Activated CD4-positive, alpha-beta T cell treated with anti-CD3 and anti-CD28 coated beads for 1 hour (primary cell): ENCODE measurements around the gene NNMT.

ENCODE experiments used
- DNase-seq: peaks from one replicate; pipeline ENCODE4 v3.0.0-alpha.2; 2020

Gene NNMT

DNA sequence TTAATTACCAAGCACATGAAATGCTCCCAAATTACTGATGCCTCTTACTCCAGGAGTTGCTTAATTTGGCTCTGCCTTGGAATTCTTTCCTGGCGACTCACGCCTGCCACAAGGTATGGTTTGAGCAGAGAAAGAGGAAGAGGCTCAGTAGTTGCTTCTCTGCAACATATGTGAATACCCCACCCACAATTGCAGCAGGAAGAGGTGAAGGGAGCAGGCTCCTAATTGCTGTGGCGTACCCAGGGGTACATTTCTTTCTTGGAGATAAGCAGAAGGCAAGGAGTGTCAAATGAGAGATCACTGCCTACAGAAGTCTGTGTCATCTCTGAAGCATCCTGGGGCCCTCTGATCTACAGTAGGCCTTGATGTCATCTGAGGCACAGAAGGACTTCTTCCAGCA is 10.6 kb upstream of the NNMT start:
- no peak for DNase-seq

GRCh38 chr11:114286229-114286628 is 10.0 kb upstream of the NNMT start:
- DNase-seq: no peak

- DNase-seq: no peak
Measured at GRCh38 chr11:114287154-114287553, 9.0 kb upstream of the NNMT start.

- DNase-seq: no peak
Measured at GRCh38 chr11:114288136-114288535, 8.1 kb upstream of the NNMT start.

GRCh38 chr11:114289779-114290178 is 6.4 kb upstream of the NNMT start:
- no peak for DNase-seq

DNA sequence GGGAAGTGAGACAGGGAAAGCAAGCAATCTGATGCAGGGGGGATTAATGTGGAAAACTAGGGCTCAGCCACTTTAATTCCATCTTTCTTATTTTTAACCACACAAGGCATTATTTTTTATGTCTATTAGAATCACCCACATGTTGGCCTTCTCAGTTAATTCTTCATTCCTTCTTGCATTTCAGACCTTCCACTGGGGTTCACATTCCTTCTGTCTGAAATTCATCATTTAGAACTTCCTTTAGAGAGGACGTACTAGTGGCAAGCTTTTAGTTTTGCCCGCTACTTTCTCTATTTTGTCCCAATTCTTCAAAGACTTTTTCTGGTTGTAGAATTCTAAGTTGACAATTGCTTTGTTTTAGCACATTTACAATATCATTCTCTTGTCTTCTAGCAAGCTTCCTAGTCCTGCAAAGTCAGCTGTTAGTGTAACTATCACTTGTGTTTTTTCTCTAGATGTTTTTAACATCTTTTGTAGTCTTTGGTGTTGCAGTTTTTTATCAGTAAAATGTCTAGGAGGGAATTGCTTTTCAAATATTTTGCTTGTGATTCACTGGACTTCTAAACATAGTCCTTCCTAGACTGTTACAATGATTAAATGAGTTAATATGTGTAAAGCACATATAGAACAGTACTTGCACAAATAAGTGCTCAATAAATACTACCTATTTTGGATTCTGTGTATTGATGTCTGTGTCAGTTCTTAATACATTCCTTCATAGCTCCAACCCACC is 5.5 kb upstream of the NNMT start:
- no peak for DNase-seq

- no peak for DNase-seq
Measured at GRCh38 chr11:114291381-114291780, 4.8 kb upstream of the NNMT start.

GRCh38 chr11:114291842-114292680 is 4.1 kb upstream of the NNMT start:
- no peak for DNase-seq

DNA sequence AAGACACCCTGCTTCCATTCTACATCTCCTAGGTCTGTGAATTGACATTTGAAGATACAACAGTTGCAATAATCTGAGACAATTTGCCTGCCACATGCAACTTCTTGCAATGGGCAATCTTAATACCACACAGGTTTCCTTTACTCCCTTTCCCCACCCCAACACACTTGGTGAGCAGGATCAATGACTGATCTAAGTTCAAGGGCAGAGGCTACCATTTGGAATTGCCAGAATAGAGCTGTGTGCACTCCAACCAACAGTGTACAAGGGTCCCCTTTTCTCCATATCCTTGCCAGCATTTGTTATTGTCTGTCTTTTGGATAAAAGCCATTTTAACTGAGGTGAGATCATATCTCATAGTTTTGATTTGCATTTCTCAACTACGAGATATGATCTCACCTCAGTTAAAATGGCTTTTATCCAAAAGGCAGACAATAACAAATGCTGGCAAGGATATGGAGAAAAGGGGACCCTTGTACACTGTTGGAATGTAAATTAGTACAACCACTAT is 2.9 kb upstream of the NNMT start:
- no peak for DNase-seq

- no peak for DNase-seq
Measured at GRCh38 chr11:114296605-114297372, 590 bp downstream of the NNMT start.

DNA sequence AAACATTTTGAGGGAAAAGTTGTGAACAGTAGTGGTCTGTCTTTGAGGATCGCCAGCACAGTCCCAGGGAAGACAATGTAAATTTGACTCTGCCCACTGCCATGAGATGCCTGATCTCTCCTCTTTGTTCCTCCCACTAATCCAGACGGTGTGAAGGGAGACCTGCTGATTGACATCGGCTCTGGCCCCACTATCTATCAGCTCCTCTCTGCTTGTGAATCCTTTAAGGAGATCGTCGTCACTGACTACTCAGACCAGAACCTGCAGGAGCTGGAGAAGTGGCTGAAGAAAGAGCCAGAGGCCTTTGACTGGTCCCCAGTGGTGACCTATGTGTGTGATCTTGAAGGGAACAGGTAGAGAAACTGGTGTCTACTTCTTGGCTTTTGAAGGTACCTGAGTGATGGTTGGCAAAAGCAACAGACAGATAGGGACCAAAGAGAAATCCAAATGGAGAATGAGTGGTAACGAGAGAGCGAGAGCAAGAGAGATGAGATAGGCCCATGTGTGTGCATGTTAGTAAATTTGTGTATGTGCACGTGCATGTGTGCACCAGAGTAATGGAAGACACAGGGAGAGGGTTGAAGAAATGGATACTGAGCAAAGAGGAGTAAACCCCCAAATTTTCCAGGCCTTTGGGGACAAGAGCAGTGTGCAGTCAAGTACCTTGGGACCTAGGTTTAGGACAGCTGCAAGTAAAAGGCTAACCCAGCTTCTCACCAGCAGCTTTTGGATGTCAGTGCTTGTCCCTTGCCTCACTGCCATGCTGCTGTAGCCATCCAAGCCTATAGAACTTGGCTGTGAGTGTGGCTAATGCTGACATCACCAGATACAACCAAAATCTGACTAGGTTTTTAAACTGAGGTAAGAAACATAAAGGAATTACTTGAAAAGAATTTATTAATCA is 1.9 kb downstream of the NNMT start:
- no peak for DNase-seq

DNA sequence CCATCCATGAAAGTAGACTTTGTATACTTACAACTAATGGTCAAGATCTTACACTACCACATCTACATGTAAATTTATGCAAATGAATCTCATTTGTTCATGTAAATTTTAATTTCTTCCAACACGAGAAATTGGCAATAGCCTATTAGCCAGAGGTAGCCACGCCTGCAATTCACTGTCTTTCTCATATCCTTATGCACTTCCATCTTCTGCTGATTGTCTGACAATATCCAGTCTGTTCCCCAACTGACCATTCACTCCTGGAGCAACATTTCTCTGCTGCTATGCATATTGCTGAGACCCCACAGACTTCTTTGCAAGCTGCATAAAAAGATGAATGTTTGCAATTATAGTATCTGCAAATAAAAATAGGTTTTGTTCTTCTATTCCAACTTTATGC is 2.5 kb downstream of the NNMT start:
- no peak for DNase-seq

- DNase-seq: no peak
Measured at GRCh38 chr11:114301088-114301487, 4.9 kb downstream of the NNMT start.

DNA sequence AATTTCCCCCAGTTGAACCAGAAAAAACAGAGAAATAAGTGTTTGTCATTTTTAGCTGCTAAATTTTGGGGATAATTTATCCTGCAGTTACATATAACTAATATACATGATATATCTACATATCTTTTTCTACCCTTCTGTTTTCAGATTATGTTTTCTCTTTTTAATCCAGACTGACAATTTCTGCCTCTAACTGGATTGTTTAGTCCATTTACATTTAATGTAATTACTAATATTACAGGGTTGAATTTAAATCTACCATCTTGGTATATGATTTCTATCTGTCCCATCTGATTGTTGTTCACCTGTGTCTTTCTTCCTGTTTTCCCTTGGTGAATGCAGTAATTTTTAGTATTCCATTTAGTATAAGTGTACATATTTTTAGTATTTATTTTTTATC is 5.7 kb downstream of the NNMT start:
- no peak for DNase-seq

DNA sequence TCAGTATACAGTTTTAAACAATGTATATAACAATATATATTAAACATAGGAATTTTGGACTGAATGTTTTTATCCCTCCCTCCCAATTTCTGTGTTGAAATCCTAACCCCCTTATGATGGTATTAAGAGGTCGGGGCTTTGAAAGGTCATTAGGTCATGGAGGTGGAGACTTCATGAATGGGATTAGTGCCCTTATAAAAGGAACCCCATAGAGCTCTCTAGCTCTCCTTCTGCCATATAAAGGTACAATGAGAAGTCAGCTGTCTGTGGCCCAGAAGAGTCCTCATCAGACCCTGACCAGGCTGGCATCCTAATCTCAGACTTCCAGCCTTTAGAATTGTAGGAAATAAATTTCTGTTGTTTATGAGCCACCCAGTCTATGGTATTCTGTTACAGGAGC is 6.5 kb downstream of the NNMT start:
- no peak for DNase-seq

GRCh38 chr11:114304065-114304464 is 7.9 kb downstream of the NNMT start:
- DNase-seq: no peak

- DNase-seq: no peak
Measured at GRCh38 chr11:114304969-114305368, 8.8 kb downstream of the NNMT start.

DNA sequence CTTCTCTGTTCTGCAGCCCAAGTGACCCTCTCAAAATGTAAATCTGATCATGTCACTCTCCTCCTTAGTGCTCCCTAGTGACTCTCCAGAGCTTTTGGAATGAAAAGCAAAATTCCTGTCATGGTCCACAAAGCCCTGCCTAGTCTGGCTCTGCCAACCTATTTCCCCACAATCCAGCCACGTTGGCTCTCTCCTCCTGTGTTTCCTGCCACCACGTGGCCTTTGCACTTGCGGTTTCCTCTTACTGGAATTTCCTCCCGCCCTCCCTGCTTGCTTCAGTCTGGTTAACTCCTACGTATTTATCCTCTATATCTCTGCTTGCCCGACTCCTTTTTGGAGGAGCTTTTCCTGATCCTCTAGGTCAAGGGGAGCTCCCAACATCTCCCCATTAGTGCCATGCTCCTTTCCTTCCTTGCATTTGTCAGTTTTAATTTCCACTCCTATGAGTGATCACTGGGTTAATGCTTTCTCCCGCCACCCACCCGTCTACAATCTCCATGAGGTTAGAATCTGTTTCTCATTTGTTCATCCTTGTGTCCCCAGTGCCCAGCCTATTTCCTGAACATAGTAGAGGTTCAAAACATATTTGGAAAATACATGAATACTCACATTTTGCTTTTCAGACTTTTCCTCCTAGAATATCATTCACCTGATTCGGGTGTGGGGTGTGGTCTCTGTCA is 11.5 kb downstream of the NNMT start:
- no peak for DNase-seq

DNA sequence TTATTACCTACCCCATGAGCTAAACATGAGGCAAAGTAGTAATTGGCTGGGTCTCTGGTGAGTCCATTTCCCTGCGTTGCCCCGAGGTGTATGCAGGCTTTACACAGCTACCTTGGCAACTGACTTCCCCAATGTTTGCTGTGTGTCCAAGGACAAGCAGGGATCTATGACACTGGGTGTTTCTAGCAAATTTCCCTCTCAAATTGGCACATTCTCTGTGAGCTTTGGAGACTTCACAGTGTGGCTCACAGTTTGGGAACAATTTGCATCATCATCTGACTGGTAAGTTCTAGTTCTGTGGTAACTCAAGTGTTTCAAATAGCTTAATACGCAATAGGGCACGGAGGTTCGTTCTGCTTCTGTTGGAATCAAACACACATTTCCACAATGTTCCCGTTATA is 12.5 kb downstream of the NNMT start:
- no peak for DNase-seq

- no peak for DNase-seq
Measured at GRCh38 chr11:114309517-114309916, 13.3 kb downstream of the NNMT start.

DNA sequence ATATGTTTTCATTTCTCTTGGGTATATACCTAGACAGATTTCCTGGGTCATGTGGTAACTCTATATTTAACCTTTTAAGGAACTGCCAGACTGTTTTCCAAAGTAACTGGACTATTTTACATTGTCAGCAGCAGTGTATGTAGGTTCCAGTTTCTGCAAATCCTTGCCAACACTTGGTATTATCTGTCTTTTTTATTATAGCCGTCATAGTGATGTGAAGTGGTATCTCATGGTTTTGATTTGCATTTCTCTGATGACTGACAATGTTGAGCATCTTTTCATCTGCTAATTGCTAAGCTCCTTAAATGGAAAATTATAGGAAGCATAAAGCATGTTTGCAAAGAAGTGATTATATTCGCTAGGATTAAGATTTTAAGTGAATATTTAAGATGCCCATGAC is 13.9 kb downstream of the NNMT start:
- DNase-seq: no peak

- no peak for DNase-seq
Measured at GRCh38 chr11:114311946-114312345, 15.7 kb downstream of the NNMT start.
